ENCODE measurements around the gene MYH9. TPM values are rescaled to one million over a fixed set of nuclear protein-coding genes. Genes with fewer than 3 reads are reported as not detected.
A peak's percentile ranks its signal among the peaks of the same experiment; 100 is the strongest.

Gene MYH9
- polyA plus RNA-seq, 1 donor = 133 TPM

- DNase-seq = no peak
Measured at GRCh38 chr22:36329254-36330078, 58.3 kb downstream of the MYH9 start.

- DNase-seq = no peak
Measured at GRCh38 chr22:36328635-36329253, 59.0 kb downstream of the MYH9 start.

- DNase-seq = no peak
Measured at GRCh38 chr22:36327922-36328551, 59.7 kb downstream of the MYH9 start.

DNA sequence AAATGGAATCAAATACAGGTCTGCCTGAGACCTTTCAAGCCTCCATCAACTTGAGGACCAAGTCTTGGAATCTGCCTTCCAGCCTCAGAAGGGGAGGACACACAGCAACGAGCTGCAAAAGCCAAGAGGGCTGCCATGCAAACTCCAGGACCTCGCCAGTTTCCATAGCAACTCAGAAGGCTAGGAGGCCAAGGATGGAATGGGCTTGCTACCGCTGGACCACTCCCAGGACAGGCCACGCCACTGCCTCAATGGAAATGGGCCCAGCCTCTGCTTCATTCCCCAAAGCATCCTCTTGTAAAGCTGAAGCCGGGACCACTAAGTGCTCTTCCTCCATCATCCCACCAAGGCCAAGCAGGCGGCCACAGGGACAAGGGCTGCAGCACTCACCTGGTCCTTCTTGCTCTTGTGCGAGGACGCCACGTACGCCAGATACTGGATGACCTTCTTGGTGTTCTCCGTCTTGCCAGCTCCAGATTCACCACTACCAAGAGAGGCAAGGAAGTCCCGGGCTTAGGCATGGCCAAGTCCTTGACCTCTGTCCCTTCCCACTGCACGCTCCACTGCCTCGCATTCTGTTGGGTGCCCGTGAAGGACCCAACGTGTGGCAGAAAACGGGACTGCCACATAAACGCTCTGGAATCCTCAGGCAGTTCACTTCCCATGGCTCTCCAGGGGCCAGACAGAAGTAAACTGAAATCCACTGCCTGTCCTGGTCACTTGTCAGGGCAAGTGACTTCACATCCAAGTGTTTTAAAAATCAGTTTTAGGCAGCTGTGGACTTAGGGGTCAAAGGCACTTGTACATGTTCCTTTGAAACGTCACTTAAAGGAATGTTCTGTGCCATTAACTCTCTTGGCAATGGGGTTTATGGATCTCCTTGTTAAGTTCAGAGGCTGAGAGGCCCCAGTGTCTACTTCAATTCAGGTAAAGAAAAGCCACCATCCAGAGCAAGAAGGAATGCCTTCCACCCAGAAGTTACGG lies 61.3 kb downstream of the MYH9 start:
- no peak for DNase-seq

GRCh38 chr22:36325154-36326031 lies 62.4 kb downstream of the MYH9 start:
- DNase-seq = peak; percentile 59

GRCh38 chr22:36324414-36324813 lies 63.4 kb downstream of the MYH9 start:
- no peak for DNase-seq

DNA sequence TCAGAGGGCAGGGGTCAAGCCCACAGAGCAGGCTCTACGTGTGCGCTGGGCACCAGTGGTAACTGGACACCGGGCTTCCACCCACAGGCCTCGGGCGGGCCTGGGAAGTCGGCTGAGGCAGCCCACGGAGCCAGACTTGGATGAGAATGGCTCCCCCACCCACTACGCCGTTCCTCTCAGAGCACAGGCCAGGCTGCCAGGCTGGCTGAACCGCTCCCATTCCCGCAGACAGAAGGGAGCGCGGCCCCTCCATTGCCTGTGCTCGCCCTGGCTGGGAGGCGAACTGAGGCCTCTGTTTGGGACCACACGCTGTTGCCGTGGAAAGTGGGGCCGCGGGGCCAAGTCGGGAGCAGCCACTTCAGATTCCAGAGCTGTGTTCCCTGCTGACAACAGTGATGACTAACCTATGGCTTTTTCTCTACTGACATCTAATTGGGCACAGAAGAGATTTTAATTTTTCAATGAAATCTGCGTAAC lies 63.9 kb downstream of the MYH9 start:
- peak; percentile 69 for DNase-seq

DNA sequence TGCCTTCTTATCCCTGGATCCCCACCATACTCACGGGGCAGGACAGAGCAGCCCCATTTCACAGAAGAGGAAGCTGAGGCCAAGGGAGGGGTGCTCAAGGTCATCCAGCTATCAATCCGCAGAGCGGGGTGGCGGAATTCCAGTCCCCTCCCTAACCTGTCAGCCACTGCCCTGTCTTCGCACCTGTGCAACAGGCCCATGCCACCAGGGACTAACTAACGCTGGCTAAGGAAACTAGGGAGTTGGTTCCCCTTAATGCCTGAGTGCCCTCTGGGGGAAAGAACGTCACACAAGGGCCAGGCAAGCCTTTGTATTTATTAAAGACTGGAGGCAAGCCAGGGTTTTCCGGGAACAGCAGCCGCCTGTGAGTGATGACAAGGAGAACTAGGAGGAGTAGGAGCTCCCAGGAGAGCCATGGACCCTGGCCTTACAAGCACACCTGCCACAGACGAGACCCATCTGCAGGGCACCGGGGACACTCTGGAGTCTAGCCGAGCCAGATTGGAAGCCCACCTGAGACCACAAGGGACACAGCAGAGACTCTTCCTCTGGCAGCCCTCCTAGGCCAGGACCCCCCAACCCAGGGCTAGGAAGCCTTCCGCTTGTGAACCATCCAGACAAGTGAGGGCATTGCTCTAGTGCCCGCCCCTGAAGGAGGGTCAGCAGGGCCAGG lies 64.4 kb downstream of the MYH9 start:
- no peak for DNase-seq

DNA sequence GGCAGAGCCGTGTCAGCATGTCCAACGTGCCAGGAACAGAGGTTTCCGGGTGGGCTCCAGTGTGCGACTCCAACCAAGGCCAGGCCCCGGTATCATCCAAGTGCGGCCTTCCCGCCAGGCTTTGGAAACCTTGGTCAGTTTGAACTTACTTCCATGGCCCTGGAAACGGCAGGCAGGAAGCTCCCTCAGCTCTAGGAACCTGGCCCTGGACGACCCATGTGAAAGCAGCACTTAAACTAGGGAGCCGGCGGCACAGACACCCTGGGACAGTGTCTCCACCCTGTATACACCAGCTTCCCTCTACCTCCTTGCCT lies 65.2 kb downstream of the MYH9 start:
- no peak for DNase-seq

DNA sequence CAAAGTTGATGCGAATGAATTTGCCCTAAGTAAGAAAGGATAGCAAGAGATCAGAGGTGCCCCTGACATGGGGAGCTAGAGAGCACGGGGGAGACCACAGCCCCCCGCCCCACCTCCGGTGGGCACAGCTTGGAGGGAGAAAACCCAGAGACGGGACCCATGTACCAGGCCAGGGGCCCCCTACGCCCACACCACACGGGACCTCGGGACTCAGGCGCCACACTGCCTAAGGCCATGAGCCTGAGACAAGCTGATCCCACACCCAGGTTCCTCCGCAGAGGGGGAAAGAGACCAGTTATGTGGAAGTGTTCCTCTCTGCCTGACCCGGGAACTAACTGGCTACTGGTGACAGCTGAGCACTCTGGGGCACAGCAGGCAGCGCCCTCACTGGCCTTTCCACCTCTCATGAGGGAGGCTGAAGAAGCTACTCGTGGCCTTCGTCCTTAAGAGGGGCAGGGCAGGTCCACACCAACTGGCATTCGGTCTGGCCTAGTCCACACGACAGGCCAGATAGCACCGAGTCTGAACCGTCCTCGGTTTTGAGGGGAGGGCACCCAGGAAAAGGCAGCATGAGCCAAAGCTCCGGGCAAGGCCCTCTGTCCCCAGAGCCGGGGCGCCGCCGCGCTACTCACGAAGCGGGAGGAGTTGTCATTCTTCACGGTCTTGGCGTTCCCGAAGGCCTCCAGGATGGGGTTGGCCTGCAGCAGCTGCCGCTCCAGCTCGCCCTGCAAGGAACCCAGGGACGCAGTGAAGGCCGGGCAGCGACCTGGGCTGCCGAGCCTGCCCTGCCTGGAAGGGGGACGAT lies 65.8 kb downstream of the MYH9 start:
- no peak for DNase-seq

DNA sequence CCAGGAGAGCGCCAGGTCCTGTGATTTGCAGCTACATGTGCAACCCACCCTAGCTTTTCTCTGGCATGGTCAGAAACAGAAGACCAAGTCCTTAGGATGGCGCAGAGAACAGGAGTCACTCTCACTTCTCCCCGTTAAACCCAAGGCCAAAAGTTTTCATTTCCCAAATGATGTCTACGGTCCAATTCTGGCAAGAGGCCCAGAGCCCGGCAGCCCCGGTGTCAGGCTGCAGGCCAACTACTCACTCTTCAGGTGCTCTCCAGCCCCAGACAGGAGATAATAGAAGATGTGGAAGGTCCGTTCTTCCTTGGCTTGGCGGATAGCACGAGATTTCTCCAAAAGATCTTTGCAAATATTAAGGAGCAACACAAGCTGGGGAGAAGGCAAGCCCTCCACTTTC lies 67.2 kb downstream of the MYH9 start:
- no peak for DNase-seq

DNA sequence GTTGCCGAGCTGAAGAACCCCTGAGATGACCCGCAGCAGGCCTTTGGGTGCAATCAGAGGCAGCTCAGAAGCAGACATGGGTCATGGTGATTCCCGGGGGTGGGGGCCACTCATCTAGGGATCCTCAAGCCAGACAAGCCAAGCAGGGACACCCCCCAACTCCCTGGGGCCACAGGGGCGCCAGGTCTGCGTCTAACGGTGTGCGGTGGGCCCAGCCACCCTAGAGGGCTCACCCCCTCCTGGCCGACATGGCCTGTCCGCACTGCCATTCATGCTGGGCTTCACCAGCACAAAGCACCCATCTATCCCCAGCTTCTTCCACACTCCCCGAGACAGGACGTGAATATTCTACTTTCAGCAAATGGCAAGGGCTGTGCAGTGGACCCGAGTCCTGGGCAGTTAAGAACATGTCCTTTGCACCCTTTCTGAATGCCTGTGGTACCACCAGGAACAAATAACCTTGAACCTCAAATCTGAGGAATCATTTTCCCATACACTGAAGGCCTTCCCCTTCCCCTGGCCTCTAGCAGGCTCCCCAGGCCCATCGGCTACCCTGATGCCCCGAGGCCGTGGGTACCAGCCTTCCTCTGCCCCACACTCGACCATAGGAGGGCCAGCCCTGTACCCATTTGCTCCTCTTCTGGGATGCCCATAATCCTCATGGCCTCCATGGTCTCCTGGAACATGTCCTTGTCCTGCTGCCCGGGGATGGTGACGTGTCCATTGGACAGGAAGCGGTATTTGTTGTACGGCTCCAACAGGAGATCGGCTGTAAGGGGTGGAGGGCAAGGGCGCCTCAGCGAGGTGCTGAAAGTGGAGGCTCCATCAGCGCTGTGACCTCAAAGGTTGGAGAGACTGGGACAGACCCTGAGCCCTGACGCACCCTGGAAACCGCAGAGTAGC lies 67.9 kb downstream of the MYH9 start:
- no peak for DNase-seq

- DNase-seq = no peak
Measured at GRCh38 chr22:36318442-36318841, 69.3 kb downstream of the MYH9 start.

DNA sequence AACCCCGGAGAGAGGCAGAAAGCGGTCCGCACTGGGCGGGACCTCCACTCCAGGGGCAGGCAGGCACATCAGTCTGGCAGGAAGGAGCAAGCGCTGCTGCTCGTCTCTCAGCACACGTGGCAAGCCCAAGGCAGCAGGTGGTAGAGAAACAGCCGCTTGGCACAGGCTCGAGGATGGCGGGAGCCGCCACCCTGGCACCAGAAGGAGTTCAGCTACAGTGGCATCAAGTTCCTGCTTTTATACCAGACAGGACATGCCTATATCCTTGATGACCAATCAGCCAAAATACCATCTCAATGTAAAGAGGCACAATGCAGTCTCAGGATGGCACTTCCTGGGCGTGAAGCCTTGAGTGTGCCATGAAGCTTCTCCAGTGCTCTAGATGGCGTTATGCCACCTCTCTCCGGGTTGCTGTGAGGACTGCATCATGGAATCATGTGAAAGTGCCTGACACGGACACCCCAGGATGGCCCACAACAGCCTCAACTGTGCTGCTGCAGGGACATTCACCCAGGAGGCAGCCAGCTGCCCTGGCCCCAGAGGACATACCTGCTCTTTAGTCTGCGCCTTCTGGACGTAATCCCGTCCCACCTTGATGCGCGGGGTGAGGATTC lies 70.0 kb downstream of the MYH9 start:
- DNase-seq = no peak

DNA sequence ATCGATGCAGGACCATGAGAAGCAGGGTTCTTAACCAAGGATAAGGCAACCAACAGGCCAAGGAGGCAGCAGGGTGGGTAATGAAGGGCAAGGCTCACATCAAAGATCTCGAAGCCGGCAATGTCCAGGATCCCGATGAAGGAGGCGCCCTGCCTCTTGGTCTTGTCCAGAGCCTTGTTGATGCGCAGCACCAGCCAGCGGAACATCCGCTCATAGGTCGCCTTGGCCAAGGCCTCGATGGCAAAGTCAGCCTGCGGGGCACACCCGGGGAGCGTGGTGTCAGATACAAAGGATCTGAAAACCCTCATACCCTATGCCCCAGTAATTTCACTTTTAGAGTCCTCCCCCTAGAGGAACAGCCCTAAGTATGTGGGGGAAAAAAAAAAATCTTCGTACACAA lies 71.3 kb downstream of the MYH9 start:
- no peak for DNase-seq

DNA sequence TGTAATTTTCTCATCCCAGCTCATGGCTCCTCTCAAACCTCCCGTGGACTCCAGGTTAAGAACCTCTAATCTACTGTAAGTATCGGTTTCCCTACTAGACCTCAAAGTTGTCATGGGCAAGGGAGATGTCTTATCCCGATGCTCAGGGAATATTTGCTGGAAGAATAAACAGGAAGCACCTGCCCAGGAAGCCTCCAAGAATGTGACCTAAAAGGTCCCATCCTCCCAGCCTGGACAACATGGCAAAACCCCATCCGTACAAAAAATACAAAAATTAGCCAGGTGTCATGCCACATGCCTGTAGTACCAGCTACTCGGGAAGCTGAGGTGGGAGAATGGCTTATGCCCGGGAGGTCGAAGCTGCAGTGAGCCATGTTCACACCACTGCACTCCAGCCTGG lies 72.4 kb downstream of the MYH9 start:
- DNase-seq = no peak

GRCh38 chr22:36311386-36312085 lies 76.2 kb downstream of the MYH9 start:
- DNase-seq = no peak

GRCh38 chr22:36308880-36309279 lies 78.9 kb downstream of the MYH9 start:
- DNase-seq = no peak

All from hindlimb muscle (tissue), 1 donor.